A673 (cell line): Measurements from ENCODE around the gene TAS1R2. TPM values are rescaled to one million over a fixed set of nuclear protein-coding genes. Genes with fewer than 3 reads are reported as not detected.
"Not testable (repeated sequence)": the region's sequence is repeated elsewhere in the genome, so short reads cannot be mapped to it uniquely, and the experiment has no call there.

Source experiments
- BruUV-seq: library from RNA; stranded (reverse); fragments of 400-500 nt; replicated peaks from 2 replicates; lab custom pipeline; 2021; lab: Mats Ljungman, UMichigan
- CTCF ChIA-PET: fragments of 300-600 bp; sonication (Branson Sonifier 250); formaldehyde crosslinking; loops from one replicate; lab custom pipeline; 2022; ENCODE audit warnings: antibody characterized with exemption; lab: Charles Lee
- POLR2A ChIA-PET: fragments of 300-600 bp; sonication (Branson Sonifier 250); formaldehyde crosslinking; loops from one replicate; lab custom pipeline; 2022; ENCODE audit warnings: antibody characterized with exemption; ENCODE audit not compliant: low non-redundant PET; lab: Charles Lee
- DNase-seq: peaks from one replicate; pipeline ENCODE4 v3.0.0-alpha.2; 2015; ENCODE audit warnings: low spot score
- H3K27ac ChIP-seq: fragments of 200-600 bp; sonication (generic); 2 replicates; pipeline ENCODE4 v1.5.1; 2016; ENCODE audit warnings: mixed run types, low read depth, mild to moderate bottlenecking, mixed read lengths, antibody characterized with exemption, low read length; ENCODE audit not compliant: poor library complexity, severe bottlenecking
- H3K27me3 ChIP-seq: fragments of 200-600 bp; sonication (generic); replicated peaks from 2 replicates; pipeline ENCODE4 v1.6.1; 2017; ENCODE audit warnings: mixed run types, low read depth, mild to moderate bottlenecking, mixed read lengths, antibody characterized with exemption, low read length; ENCODE audit not compliant: insufficient read depth, poor library complexity
- H3K36me3 ChIP-seq: fragments of 200-600 bp; sonication (generic); 2 replicates; pipeline ENCODE4 v1.6.1; 2016; ENCODE audit warnings: mixed run types, mild to moderate bottlenecking, mixed read lengths, antibody characterized with exemption, low read length; ENCODE audit not compliant: insufficient read depth, poor library complexity, severe bottlenecking
- H3K4me1 ChIP-seq: fragments of 200-600 bp; sonication (generic); 2 replicates; pipeline ENCODE4 v1.6.1; 2017; ENCODE audit warnings: mixed run types, mild to moderate bottlenecking, mixed read lengths, antibody characterized with exemption, low read length; ENCODE audit not compliant: insufficient read depth, poor library complexity, severe bottlenecking
- H3K4me3 ChIP-seq: fragments of 200-600 bp; sonication (generic); 2 replicates; pipeline ENCODE4 v1.5.1; 2016; ENCODE audit warnings: low read depth, mixed run types, mild to moderate bottlenecking, mixed read lengths, low read length; ENCODE audit not compliant: poor library complexity, severe bottlenecking
- H3K9me3 ChIP-seq: fragments of 200-600 bp; sonication (generic); 2 replicates; pipeline ENCODE4 v1.6.1; 2016; ENCODE audit warnings: mixed run types, low read depth, mild to moderate bottlenecking, mixed read lengths, antibody characterized with exemption, low read length; ENCODE audit not compliant: poor library complexity, severe bottlenecking
- EZH2 ChIP-seq: fragments of 200-600 bp; sonication (generic); IDR thresholded peaks from 2 replicates; pipeline ENCODE4 v1.6.1; 2017; ENCODE audit warnings: borderline replicate concordance, low read depth, mild to moderate bottlenecking, mixed read lengths, antibody characterized with exemption, low read length; ENCODE audit not compliant: poor library complexity, severe bottlenecking
- intact Hi-C: fragments of 100-400 bp; cut with micrococcal nuclease; formaldehyde crosslinking; loops from one replicate; pipeline ENCODE4 v1.10.0; 2022; ENCODE audit not compliant: unreplicated experiment
- total RNA-seq: library from RNA; stranded (reverse); gene quantifications from 2 replicates; pipeline ENCODE4 v1.2.3, GENCODE V29; 2021
- TF ChIP-seq, protein P1 (sequence below): fragments of 300-800, 200-600 bp; sonication (generic); conservative IDR thresholded peaks from 2 replicates; pipeline ENCODE4 v1.5.1; 2017; ENCODE audit warnings: low read depth, mild to moderate bottlenecking, antibody characterized with exemption, low read length, moderate library complexity, mixed read lengths

The TAS1R2 gene
- total RNA-seq, 1 experiment from 2014 or later = not detected

DNA sequence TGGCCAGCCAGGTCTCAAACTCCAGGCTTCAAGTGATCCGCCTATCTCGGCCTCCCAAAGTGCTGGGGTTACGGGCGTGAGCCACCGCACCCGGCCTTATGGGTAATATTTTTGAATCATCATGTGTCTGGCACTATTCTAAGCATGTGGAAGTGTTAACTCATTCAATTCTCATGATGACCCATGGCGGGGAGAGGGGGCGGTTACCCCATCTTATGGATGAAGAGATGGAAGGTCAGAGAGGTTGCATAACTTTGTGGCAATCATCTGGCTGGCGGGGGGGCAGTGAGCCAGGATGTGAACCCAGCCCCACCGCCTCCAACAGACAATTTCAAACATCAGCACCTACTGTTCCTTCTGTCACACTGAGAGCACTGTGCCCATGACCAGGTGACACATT is 11.5 kb upstream of the TAS1R2 start:
- H3K27me3 ChIP-seq = no peaks in the 10 kb centered on the region
- intact Hi-C loops = no loop called here
- POLR2A ChIA-PET = no interaction called here
- H3K9me3 ChIP-seq = no peaks in the 10 kb centered on the region
- BruUV-seq = no TSS peak
- no peak for TF ChIP-seq EZH2
- TF ChIP-seq, protein P1, sequence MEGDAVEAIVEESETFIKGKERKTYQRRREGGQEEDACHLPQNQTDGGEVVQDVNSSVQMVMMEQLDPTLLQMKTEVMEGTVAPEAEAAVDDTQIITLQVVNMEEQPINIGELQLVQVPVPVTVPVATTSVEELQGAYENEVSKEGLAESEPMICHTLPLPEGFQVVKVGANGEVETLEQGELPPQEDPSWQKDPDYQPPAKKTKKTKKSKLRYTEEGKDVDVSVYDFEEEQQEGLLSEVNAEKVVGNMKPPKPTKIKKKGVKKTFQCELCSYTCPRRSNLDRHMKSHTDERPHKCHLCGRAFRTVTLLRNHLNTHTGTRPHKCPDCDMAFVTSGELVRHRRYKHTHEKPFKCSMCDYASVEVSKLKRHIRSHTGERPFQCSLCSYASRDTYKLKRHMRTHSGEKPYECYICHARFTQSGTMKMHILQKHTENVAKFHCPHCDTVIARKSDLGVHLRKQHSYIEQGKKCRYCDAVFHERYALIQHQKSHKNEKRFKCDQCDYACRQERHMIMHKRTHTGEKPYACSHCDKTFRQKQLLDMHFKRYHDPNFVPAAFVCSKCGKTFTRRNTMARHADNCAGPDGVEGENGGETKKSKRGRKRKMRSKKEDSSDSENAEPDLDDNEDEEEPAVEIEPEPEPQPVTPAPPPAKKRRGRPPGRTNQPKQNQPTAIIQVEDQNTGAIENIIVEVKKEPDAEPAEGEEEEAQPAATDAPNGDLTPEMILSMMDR = no peak
- CTCF ChIA-PET = no interaction called here
- H3K27ac ChIP-seq = no peak overlapping the region
- H3K4me3 ChIP-seq = no peak overlapping the region
- no peak for DNase-seq
- H3K4me1 ChIP-seq = no peaks in the 10 kb centered on the region
- H3K36me3 ChIP-seq = no peaks in the 10 kb centered on the region

DNA sequence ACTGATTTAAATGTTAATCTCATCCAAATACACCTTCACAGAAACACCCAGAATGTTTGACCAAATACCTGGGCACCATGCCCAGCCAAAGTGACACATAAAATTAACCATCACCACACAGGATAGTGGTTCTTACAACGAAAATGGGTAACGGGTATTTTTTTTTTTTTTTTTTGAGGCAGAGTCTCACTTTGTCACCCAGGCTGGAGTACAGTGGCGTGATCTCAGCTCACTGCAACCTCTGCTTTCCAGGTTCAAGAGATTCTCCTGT is 11.1 kb upstream of the TAS1R2 start:
- H3K27me3 ChIP-seq, H3K4me3 ChIP-seq, DNase-seq, POLR2A ChIA-PET, BruUV-seq, H3K4me1 ChIP-seq, intact Hi-C loops, H3K36me3 ChIP-seq, H3K9me3 ChIP-seq, H3K27ac ChIP-seq: not testable (repeated sequence)
- CTCF ChIA-PET = interaction anchor here (0.6 kb wide), 1 partner anchor 155 kb away, joined by 3 read pairs; no protein-coding TSS in a partner anchor

DNA sequence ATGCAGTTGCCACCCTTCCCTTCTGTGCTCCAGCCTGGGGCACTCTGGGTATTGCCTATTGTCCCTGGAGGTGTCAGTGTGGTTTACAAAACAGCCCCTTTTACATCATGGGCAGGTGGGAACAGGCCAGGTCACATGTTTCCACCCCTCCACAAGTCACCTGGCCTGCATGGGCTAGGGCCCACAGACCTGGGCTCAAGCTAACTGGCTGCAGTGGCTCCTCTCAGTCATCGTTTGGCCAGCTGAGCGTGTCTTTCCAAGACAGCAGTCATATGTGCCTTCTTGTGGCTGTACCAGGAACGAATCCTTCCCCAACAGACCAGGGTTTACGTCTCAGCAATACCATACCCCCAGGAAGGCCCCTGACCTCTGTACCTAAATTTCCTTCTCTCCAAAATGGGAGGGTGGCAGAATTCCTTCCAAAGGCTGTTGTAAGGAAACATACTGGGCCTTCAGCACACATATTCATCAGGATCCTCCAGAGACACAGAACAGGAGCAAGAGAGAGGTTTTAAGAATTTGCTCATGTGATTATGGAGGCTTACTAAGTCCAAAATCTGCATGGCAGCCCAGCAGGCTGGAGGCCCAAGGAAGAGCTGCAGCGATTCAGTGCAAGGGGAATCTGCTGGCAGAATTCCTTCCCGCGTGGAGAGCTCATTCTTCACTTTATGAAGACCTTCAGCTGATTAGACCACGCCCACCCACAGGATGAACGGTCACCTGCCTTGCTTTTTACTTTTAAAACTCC is 10.6 kb upstream of the TAS1R2 start:
- H3K4me3 ChIP-seq = no peak overlapping the region
- H3K27ac ChIP-seq = no peak overlapping the region
- DNase-seq = no peak
- CTCF ChIA-PET = interaction anchor here (0.6 kb wide), 1 partner anchor 155 kb away, joined by 3 read pairs; no protein-coding TSS in a partner anchor
- H3K36me3 ChIP-seq = no peaks in the 10 kb centered on the region
- TF ChIP-seq EZH2 = no peak
- TF ChIP-seq, protein P1 = no peak
- BruUV-seq = no TSS peak
- POLR2A ChIA-PET = no interaction called here
- no peaks in the 10 kb centered on the region for H3K27me3 ChIP-seq
- H3K9me3 ChIP-seq = no peaks in the 10 kb centered on the region
- intact Hi-C loops = no loop called here
- H3K4me1 ChIP-seq = no peaks in the 10 kb centered on the region
